OCI-LY1 (cell line): ENCODE measurements around the gene PTPN4.

Experiments used
- H2AFZ ChIP-seq: fragments of 200-600 bp; sonication (generic), shearing (Covaris generic); 2 replicates; pipeline ENCODE4 v1.6.0; 2014; ENCODE audit warnings: antibody characterized with exemption, mild to moderate bottlenecking, low read length
- H3F3A ChIP-seq: fragments of 200-600 bp; sonication (generic), shearing (Covaris generic); 2 replicates; pipeline ENCODE4 v1.6.0; 2014; ENCODE audit warnings: mild to moderate bottlenecking, antibody characterized with exemption, low read length, moderate library complexity; ENCODE audit not compliant: insufficient read depth
- H3K27ac ChIP-seq: fragments of 200-600 bp; sonication (generic); 2 replicates; pipeline ENCODE4 v1.5.1; 2014; ENCODE audit warnings: low read length, mixed run types, mild to moderate bottlenecking, low read depth; ENCODE audit not compliant: poor library complexity, severe bottlenecking
- H3K27me3 ChIP-seq: fragments of 200-600 bp; sonication (generic); 2 replicates; pipeline ENCODE4 v1.6.0; 2014; ENCODE audit warnings: antibody characterized with exemption, mild to moderate bottlenecking, low read length, moderate library complexity; ENCODE audit not compliant: insufficient read depth
- H3K36me3 ChIP-seq: fragments of 200-600 bp; sonication (generic); 2 replicates; pipeline ENCODE4 v1.6.1; 2014; ENCODE audit warnings: mild to moderate bottlenecking, antibody characterized with exemption, low read length, moderate library complexity, mixed read lengths; ENCODE audit not compliant: insufficient read depth
- H3K4me1 ChIP-seq: fragments of 200-600 bp; sonication (generic); 2 replicates; pipeline ENCODE4 v1.5.1; 2014; ENCODE audit warnings: mild to moderate bottlenecking, low read length, moderate library complexity; ENCODE audit not compliant: insufficient read depth, severe bottlenecking
- H3K4me2 ChIP-seq: fragments of 200-600 bp; sonication (generic), shearing (Covaris generic); 2 replicates; pipeline ENCODE4 v1.6.1; 2014; ENCODE audit warnings: low read length
- H3K4me3 ChIP-seq: fragments of 200-600 bp; sonication (generic); 2 replicates; pipeline ENCODE4 v1.5.1; 2014; ENCODE audit warnings: low read length, low read depth, mild to moderate bottlenecking, mixed read lengths; ENCODE audit not compliant: poor library complexity, severe bottlenecking
- H3K79me2 ChIP-seq: fragments of 200-600 bp; shearing (Covaris generic); 2 replicates; pipeline ENCODE4 v1.6.1; 2016; ENCODE audit warnings: mixed run types, low read length, mixed read lengths; ENCODE audit not compliant: insufficient read depth
- H3K9ac ChIP-seq: fragments of 200-600 bp; sonication (generic), shearing (Covaris generic); 2 replicates; pipeline ENCODE4 v1.6.1; 2014; ENCODE audit warnings: mild to moderate bottlenecking, low read length, mixed read lengths
- H3K9me2 ChIP-seq: fragments of 200-600 bp; sonication (generic), shearing (Covaris generic); 2 replicates; pipeline ENCODE4 v1.6.1; 2014; ENCODE audit warnings: low read depth, mild to moderate bottlenecking, low read length, mixed read lengths
- H3K9me3 ChIP-seq: fragments of 200-600 bp; shearing (Covaris generic); 2 replicates; pipeline ENCODE4 v1.6.1; 2014; ENCODE audit warnings: low read length, mixed read lengths
- H4K20me1 ChIP-seq: fragments of 200-600 bp; sonication (generic), shearing (Covaris generic); 2 replicates; pipeline ENCODE4 v1.6.0; 2016; ENCODE audit warnings: mild to moderate bottlenecking, low read length; ENCODE audit not compliant: insufficient read depth
- EZH2 ChIP-seq: fragments of 200-600 bp; sonication (generic), shearing (Covaris generic); IDR thresholded peaks from 2 replicates; pipeline ENCODE4 v1.8.0; 2017; ENCODE audit warnings: borderline replicate concordance, mixed run types, mild to moderate bottlenecking, antibody characterized with exemption, low read length, moderate library complexity, mixed read lengths
- TF ChIP-seq, protein P1 (sequence below): fragments of 200-600 bp; sonication (generic), shearing (Covaris generic); IDR thresholded peaks from 2 replicates; pipeline ENCODE4 v1.5.1; 2017; ENCODE audit warnings: mild to moderate bottlenecking, antibody characterized with exemption, low read length, moderate library complexity, mixed read lengths

Gene PTPN4

DNA sequence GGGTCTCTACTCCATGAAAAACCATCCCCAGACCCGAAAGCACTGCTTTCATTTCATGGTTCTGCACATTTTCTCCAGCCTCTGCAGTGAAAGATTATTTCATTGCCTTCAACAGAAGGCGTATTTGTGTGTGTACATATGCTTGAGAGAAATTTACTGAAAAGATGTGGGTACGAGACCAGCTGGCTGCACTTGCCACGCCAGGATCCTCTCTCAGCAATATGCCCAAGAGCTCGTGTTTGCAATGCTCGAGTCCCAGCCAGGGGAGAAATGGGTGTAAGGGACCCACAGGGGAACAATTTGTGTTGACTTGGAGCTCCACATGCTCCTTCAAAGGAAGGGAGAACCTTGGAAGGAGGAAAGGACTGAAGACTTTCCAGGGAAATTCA is 43.4 kb upstream of the PTPN4 start:
- Histone ChIP-seq H3K9ac (no peak overlapping the region), H3K79me2 (no peaks in the 10 kb centered on the region), H3F3A (no peaks in the 10 kb centered on the region), H3K4me3 (no peak overlapping the region), H3K27me3 (peaks cover 5% of the 10 kb centered on the region; the same call in 1 of the 2 replicates), H3K36me3 (no peaks in the 10 kb centered on the region), H3K27ac (no peak overlapping the region), H2AFZ (no peak overlapping the region), H3K4me1 (no peaks in the 10 kb centered on the region), H4K20me1 (no peaks in the 10 kb centered on the region), H3K9me2 (no peaks in the 10 kb centered on the region), H3K9me3 (no peaks in the 10 kb centered on the region), H3K4me2 (no peak overlapping the region)
- TF ChIP-seq, protein P1, sequence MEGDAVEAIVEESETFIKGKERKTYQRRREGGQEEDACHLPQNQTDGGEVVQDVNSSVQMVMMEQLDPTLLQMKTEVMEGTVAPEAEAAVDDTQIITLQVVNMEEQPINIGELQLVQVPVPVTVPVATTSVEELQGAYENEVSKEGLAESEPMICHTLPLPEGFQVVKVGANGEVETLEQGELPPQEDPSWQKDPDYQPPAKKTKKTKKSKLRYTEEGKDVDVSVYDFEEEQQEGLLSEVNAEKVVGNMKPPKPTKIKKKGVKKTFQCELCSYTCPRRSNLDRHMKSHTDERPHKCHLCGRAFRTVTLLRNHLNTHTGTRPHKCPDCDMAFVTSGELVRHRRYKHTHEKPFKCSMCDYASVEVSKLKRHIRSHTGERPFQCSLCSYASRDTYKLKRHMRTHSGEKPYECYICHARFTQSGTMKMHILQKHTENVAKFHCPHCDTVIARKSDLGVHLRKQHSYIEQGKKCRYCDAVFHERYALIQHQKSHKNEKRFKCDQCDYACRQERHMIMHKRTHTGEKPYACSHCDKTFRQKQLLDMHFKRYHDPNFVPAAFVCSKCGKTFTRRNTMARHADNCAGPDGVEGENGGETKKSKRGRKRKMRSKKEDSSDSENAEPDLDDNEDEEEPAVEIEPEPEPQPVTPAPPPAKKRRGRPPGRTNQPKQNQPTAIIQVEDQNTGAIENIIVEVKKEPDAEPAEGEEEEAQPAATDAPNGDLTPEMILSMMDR = no peak
- no peak for TF ChIP-seq EZH2

DNA sequence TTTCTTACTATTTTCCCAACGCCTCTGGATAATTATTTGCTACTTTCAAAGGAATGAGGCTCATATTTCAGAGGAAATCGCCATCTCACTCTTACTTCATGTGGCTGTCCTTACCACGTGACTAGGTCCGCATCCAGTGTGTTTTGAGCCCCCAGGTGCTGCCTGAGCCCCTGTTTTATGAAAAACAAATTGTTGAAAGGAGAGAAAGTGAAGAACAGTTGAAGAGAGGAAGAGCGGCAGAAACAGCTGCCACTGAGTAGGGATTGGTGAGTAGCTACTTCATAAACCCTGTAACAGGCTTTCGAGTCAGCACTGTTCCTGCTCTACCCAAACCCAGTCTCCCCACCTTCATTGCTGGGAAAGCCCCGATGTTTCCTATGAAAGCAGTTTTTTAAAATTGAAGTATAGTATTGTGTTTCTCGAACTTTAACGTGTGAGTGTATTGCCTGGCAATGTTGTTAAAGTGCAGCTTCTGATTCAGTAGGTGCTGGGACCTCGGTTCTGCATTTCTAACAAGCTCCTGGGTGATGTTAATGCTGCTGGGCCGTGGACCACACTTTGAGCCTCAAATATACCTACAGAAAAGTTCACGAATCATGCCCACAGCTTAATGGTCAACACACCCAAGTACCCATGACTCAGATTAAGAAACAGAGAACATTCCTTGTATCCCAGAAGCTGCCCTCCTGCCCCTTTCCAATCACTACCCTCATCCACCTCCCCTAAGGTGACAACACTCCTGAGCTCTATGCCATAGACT is 41.0 kb upstream of the PTPN4 start:
- TF ChIP-seq, protein P1 = no peak
- no peak for TF ChIP-seq EZH2

DNA sequence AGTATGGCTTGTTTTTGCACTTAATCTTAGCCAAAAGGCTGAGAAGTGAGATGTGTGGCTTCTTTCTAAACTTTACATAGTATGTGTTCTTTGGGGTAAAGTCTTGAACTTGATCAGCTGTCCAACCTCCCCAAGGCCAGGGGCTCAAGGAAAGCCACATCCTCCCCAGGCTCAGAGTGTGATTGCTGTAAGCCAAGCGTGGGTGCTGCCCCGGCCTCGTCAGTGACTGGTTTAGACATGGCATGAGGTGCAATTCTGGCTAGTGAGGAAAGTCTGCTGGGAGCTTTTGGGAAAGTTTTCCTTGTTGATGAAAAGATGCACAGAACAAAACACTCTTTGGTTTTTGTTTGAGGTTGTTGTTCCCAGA is 40.5 kb upstream of the PTPN4 start:
- Histone ChIP-seq H3K79me2 (no peaks in the 10 kb centered on the region), H2AFZ (no peak overlapping the region), H3K4me3 (no peak overlapping the region), H3K36me3 (no peaks in the 10 kb centered on the region), H3K9me2 (no peaks in the 10 kb centered on the region), H3F3A (no peaks in the 10 kb centered on the region), H3K9me3 (no peaks in the 10 kb centered on the region), H3K9ac (no peak overlapping the region), H4K20me1 (no peaks in the 10 kb centered on the region), H3K4me1 (no peaks in the 10 kb centered on the region), H3K4me2 (no peak overlapping the region), H3K27me3 (peaks cover 5% of the 10 kb centered on the region), H3K27ac (no peak overlapping the region)
- TF ChIP-seq, protein P1 = no peak
- TF ChIP-seq EZH2 = no peak

More for the DNA sequence above, 41.0 kb upstream of the PTPN4 start:
- Histone ChIP-seq H3K27ac (no peak overlapping the region), H3K27me3 (peaks cover 5% of the 10 kb centered on the region), H3K4me1 (no peaks in the 10 kb centered on the region), H3K4me3 (no peak overlapping the region), H4K20me1 (no peaks in the 10 kb centered on the region), H3K4me2 (no peak overlapping the region), H3K9me3 (no peaks in the 10 kb centered on the region), H2AFZ (no peak overlapping the region), H3K36me3 (no peaks in the 10 kb centered on the region), H3K9me2 (no peaks in the 10 kb centered on the region), H3F3A (no peaks in the 10 kb centered on the region), H3K9ac (no peak overlapping the region), H3K79me2 (no peaks in the 10 kb centered on the region)
